Right renal pelvis (tissue), 4 donors: ENCODE results near the gene SLC26A1. TPM values are rescaled to one million over a fixed set of nuclear protein-coding genes. Genes with fewer than 3 reads are reported as not detected.

ENCODE experiments used
- DNase-seq, 4 donors: peaks; one replicate each; pipeline ENCODE4 v3.0.0-alpha.2; 2013; ENCODE audit warnings: low read depth in 4 of 4, low spot score in 3 of 4, missing footprints in 1 of 4
- polyA plus RNA-seq, 4 donors: library from polyadenylated mRNA; unstranded; fragments of 120-200 nt; gene quantifications; one replicate each; pipeline ENCODE4 v1.2.1, GENCODE V29; 2013; ENCODE audit not compliant: insufficient read length in 4 of 4

Gene SLC26A1
- polyA plus RNA-seq, 4 donors = 6.6 to 15.6 (median 9.7) TPM

DNA sequence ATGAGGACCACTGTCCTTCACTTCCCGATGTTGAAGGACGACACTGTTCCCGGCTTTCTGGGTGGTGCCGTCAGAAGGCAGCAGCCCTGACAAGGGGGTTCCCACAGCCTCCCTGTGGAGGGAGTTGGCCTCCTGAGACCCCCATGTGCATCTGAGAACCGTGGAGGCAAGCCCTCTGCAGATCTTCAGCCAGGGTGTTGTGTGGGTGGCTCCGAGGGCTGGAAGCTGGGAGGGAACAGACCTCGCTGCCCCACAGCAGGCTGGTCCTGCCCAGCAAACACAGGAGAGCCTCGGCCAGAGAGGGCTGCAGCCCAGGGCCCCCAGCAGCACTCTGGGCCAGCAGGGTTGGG, 36.0 kb downstream of the SLC26A1 start:
- DNase-seq = no peak

DNA sequence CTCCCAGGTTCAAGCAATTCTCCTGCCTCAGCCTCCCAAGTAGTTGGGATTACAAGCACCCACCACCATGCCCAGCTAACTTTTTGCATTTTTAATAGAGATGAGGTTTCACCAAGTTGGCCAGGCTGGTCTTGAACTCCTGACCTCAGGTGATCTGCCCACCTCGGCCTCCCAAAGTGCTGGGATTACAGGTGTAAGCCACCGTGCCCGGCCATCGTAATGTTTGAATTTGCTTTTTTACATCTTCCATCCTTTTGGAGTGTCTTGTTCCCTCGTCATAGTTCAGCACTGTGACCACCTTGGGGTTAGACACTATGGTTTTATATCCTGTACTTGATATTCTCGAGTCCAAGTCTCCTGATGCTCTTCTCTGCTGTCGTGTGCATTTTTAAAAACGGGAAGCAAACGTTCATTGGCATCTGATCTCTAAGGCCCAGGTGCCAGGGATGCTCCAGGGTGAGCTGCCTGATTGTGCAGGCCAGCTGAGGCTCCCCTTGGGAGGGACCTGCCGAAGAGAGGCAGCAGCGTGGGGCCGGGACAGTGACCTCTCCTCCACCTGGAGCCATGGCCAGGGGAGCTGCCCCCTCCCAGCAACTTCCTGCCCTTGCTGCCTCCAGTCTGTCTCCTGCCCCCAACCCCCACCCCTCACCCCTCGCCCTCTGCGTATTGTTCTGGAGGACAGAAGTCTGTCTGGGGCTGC, 36.5 kb downstream of the SLC26A1 start:
- DNase-seq = no peak

DNA sequence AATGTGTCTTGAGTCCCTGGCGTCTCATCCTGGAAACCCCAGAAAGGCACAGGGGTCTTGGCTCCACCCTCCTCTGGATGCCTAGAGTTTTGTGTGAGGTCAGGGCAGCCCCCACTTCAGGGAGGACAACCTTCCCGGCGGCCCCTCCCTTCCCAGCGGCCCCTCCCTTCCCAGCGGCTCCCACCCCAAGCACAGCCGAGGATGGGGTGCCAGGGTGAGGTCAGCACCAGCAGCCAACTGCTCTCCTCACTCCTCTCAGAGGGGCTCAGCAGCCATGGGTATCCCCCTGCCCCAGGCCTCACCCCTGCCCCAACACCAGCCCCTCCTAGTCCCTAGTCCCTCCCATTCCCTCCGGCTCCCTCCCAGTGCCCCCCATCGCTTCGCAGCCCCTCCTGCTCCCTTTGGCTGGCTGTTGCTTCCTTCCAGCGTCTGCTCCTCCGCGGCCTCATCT, 37.2 kb downstream of the SLC26A1 start:
- DNase-seq = no peak

DNA sequence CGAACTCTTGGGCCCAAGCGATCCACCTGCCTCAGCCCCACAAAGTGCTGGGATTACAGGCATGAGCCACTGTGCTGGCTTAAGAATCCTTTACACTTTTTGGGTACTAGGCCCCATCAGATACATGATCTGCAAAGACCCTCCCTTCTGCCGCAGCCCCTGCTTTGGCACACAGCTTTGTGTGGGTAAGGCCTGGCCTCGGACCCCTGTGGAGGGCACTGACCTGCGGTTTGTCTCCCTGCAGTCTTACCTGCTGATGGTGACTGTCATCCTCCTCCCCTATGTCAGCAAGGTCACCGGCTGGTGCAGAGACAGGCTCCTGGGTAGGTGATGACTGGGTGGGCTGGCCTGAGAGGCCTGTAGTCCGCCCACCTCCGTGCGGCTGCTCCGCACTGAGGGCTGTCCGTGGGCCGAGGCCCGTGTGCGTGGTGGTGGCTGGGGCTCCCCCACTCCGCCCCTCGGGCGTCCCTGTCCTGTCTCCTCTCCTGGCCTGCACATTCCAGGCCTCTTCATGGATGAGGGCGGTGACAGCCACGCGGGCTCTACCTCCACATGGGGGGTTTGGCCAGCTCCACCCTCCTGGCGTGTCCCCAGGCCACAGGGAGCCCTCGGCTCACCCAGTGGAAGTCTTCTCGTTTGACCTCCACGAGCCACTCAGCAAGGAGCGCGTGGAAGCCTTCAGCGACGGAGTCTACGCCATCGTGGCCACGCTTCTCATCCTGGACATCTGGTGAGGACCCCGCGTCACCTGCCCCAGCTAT, 37.9 kb downstream of the SLC26A1 start:
- no peak for DNase-seq

DNA sequence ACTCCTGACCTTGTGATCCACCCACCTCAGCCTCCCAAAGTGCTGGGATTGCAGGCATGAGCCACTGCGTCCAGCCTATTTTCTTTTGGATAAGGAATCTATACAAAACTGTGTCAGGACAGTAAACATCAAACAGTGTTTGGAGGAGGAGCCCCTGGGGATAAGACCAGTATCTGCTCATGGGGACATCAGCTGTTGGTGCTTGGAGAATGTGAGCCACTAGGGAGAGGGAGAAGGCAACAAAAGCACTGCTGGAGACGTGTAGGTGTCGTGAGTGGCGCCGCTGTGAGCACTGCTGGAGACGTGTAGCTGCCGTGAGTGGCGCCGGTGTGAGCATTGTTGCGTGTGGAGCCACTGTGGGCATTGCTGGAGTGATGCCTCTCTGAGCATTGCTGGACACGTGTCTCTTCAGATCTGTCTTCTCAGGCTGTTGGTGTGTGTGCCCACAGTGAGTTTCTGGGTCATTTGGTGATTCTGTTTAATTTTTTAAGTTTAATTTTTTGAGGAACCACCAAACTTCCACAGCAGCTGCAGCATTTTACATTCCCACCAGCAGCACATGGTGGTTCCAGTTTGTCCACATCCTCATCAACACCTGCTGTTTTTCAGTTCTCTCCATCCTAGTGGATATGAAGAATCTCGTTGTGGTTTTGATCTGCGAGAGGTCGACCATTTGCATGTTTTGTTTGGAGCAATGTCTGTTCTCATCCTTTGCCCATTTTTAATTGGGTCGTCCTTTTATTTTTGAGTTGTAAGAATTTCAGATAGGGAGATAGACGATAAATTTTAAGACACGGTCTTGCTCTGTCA, 38.8 kb downstream of the SLC26A1 start:
- DNase-seq = no peak

DNA sequence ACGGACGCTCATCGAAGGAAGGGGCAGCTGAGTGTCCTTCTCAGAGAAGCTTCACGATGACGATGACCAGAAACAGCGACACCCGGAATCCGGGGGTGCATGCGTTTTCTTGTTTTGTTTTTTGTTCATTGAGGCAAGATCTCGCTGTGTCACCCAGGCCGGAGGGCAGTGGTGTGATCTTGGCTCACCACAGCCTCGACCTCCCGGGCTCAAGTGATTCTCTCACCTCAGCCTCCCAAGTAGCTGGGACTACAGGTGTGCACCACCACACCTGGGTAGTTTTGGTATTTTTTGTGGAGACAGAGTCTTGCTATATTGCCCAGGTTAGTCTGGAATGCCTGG, 39.7 kb downstream of the SLC26A1 start:
- no peak for DNase-seq

DNA sequence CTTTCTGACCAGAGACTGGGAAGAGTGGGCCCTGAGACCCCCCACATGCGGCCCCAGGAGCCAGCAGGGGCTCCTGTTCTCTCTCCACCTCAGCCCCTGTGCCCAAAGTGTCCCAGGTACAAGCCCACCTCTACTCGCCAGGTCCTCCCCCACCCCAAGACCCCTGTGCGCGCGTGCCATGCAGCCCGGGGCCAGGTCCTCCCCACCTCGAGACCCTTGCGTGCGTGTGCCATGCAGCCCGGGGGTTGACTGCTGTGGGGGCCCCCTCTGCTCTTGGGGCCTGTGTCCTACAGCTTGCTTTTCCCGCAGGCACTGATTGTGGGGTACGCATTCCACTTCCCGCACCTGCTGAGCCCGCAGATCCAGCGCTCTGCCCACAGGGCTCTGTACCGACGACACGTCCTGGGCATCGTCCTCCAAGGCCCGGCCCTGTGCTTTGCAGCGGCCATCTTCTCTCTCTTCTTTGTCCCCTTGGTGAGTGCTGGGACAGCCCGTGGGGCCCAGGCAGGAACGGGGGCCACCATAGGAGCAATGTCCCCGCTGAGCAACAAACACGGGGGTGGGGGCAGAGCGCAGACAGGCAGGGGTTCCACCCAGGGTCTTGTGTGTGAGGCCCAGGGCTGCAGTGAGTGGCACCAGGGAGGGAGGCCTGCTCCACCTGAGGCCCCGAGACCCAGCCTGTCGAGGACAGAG, 40.2 kb downstream of the SLC26A1 start:
- no peak for DNase-seq

DNA sequence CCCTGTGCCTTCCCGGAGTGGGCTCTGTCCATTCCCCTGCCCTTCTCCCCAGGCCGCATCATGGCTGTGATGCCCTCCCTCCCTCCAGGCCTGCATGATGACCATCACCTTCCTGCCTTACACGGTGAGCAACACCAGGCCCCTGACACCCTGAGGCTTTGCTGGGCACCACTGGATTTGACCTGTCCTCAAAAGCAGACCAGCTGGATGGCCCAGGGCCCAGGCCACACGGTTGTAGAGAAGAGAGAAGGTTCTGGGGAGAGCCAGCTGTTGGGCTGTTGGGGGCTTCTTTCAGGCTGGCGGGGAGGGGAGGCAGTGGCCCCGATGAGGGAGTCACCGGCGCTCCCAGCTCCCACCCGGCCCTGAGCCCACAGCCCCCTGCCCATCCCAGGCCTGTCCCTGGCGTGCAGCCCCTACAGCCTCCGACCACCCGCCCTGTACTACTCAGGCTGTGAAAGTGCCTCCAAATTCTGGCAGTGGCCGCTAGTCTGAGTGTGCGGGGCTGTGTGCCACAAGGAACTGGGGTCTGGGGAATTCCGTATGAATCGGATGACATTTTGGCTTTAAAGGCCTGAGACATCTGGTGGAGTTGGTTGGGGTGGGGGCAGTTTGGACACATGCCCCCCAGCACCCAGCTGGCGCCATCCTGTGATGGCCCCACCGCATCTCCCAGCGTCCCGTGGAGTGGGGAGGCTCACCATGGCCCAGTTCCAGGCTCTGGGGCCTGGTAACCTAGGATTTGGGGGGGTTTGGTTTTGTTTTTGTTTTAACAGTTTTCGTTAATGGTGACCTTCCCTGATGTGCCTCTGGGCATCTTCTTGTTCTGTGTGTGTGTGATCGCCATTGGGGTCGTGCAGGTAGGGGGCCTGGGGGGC, 41.4 kb downstream of the SLC26A1 start:
- DNase-seq = no peak

DNA sequence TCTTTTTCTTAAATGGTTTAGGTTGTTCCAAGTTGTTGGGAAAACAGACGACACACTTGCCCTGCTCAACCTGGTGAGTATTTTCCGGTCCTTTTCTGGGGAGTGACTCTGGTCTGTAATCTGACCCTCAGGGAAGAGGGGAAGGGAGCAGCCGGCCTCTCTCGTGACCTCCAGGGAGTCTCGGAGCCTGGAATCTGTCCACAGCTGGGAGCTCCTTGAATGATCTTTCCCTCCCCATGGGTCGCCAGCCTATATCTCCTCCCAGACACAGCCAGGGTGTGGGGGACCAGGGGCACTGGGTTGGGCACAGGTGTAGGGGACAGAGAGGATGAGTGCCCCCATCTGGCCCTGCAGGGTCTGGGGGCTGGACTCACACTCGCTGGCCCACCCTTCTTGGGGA, 42.0 kb downstream of the SLC26A1 start:
- DNase-seq = no peak

DNA sequence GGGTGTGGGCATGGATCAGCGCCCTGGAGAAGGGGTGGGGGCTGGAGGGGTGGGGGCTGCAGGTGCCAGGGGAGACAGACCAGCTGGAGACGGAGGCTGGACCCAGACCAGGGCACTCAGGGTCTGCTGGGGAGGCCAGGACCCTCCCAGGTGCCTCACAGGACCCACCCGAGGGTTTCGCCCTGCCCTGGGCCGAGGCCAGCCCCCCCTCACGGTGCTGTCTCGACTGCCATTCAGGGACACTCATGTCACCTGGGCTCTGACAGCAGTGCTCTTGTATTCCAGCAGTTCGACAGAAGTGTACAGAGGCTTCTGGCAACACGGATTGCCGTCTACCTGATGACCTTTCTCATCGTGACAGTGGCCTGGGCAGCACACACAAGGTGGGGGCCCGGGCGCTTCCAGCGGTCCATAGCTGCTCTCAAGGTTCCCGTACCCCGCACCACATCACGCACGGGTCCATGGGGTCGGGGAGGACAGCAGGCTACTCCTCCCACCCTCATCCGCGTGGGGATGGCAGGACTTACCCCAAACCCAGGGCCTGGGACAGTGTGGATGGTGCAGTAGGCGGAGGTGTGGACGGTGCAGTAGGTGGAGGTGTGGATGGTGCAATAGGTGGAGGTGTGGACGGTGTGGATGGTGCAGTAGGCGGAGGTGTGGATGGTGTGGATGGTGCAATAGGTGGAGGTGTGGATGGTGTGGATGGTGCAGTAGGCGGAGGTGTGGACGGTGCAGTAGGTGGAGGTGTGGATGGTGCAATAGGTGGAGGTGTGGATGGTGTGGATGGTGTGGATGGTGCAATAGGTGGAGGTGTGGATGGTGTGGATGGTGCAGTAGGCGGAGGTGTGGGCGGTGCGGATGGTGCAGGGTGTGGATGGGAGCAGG, 42.8 kb downstream of the SLC26A1 start:
- DNase-seq = no peak

DNA sequence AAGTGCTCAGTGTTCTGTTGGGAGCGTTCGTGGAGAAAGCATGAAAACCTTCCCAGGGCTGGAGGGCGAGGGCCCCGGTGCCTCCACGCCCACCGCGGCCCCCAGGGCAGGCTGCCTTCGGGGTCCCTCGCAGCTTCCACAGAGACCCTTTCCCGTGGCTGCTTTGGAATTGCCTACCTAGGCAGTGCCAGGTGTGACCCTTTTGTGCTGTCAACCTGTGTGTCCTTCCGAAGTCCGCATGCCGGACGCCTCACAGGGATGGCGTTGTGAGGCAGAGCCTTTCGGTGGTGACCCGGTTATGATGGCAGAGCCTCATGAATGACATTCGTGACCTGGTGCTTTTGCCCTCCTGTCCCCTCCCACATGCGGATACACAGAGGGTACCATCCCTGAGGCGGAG, 43.5 kb downstream of the SLC26A1 start:
- DNase-seq = no peak

DNA sequence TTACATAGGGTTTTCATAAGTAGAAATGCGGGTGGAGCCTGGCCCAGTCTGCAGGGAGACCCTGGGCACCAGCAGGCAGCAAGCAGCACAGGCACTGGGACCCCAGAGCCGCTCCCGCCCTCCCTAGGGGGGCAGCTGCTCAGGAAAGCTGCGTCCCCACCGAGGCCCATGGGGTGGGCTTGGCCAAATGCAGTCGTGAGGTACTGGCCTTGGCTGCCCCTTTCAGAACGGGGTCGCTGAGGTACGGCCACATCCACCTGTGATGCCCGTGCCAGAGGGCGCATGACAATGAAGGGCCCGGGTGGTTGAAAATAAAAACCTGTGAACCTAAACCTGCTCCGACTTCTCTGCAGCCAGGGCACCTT, 44.3 kb downstream of the SLC26A1 start:
- DNase-seq = no peak

DNA sequence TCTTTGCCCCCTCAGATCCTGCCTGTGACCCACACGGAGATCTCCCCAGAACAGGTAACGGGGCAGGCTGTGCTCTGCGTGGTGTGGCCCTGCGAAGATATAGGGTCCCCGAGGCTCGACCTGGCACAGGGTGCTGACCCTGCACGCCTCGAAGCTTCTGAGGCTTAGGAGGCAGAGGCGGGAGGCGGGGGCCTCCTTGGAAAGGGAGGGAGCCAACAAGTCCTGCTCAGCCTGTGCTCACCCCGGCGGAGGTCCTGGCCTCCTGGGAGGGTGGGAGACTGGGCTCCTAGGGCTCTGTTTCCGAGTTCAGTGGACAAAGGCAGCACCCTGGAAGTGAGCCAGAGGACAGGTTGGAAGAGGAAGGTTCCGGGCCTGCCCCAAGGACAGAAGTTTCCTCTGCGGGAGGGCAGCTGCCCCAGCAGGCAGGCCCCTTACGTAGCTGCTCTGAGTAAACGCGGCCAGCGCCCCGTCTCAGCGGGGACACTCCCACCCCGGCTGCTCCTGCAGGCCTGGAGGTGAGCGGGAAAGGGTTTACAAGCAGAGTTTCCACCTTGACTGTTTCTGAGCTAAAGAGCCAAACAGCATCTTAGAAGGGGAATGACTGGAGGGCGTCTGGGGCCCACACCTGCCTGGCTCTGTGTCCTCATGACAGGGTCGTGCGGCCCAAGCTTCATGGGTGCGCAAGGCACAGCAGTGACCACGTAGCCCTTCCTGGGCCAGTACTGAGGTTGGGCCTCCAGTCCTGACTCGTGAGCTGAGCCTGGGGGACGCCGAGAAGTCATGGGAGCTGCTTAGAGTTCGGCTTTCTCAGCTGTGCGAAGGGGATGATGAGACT, 44.9 kb downstream of the SLC26A1 start:
- DNase-seq = no peak

DNA sequence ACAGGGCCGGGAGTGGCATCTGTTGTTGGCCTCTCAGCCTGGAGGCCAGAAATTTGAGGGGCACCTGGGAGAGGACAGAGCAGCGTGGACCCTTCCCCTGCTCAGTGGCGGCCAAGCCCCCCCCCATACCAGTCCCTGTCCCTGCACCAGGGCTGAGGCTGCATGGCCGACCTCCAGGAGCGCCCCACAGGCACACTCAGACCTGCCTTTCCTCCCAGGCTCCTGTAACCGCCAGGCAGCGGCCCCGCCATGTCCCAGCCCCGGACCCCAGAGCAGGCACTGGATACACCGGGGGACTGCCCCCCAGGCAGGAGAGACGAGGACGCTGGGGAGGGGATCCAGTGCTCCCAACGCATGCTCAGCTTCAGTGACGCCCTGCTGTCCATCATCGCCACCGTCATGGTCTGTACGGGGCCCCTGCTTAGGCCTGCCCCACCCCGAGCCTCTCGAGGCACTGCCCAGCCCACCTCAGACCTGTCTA, 45.7 kb downstream of the SLC26A1 start:
- DNase-seq = no peak

DNA sequence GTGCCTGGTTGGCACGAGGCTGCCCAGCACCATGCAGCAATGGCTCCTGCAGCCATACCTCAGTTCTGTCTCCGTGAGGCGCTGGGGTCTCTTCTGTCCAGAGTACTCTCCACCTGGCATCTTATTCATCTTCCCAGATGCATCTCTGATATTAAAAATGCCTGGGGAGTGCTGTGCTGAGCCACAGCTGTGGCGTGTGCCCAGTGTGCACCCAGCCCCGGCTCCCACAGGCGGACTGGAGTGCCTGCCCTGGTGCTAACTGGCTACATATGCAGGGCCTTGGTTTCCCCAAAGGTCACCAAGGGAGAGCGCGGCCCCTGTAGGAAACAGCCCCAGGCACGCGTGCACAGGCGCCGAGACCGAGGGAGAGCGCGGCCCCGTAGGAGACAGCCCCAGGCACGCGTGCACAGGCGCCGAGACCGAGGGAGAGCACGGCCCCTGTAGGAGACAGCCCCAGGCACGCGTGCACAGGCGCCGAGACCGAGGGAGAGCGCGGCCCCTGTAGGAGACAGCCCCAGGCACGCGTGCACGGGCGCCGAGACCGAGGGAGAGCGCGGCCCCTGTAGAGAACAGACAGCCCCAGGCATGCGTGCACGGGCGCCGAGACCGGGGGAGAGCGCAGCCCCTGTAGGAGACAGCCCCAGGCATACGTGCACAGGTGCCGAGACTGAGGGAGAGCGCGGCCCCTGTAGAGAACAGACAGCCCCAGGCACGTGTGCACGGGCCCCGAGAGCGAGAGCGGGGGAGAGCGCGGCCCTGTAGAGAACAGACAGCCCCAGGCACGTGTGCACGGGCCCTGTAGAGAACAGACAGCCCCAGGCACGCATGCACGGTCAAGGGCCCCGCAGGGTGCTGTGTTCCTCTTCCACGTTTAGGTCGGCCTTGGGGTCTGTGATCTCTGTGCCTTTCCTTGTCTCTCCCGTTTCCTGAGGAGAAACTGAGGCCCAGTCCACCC, 46.4 kb downstream of the SLC26A1 start:
- DNase-seq = no peak

DNA sequence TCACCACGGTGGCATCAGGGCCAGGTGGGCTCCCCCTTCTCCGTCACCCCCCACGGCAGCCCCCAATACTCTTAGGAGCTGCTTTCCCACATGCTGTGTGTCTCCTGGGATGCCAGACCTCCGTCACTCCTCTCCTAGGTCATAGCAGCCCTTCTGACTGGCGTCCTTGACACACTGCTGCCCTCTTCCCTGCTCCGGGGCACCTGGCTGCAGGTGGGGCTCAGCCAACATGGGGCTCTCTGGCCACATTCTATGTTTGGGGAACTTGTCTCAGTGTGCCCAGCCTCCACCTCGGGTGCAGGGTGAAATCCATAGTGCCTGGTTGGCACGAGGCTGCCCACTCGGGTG, 47.1 kb downstream of the SLC26A1 start:
- DNase-seq = no peak
